DND-41 (cell line): ENCODE measurements around the gene PTPRR.

ENCODE experiments used
- CTCF ChIP-seq: IDR thresholded peaks from 2 replicates; pipeline ENCODE4 v1.5.1; 2012; ENCODE audit warnings: borderline replicate concordance, low read length, moderate library complexity, mild to moderate bottlenecking; ENCODE audit not compliant: poor library complexity, severe bottlenecking; ENCODE audit errors: extremely low read depth
- EZH2 ChIP-seq: IDR thresholded peaks from 3 replicates; pipeline ENCODE4 v1.6.1; 2012; ENCODE audit warnings: borderline replicate concordance, low read depth, mild to moderate bottlenecking, moderate library complexity, low read length, inconsistent platforms; ENCODE audit not compliant: severe bottlenecking

- no peak for TF ChIP-seq CTCF
- TF ChIP-seq EZH2, result no peak
Observed at GRCh38 chr12:70691018-70691672, 229.4 kb downstream of the PTPRR start.
